Chondrocyte (in vitro differentiated cells): ENCODE results near the gene USHBP1. TPM values are rescaled to one million over a fixed set of nuclear protein-coding genes. Genes with fewer than 3 reads are reported as not detected.

Experiments
- DNase-seq: peaks from one replicate; pipeline ENCODE4 v3.0.0; 2021; ENCODE audit warnings: mixed read lengths, low spot score
- H3K27ac Mint-ChIP-seq: one replicate; pipeline ENCODE4 v1.8.0; 2021; ENCODE audit warnings: mild to moderate bottlenecking, moderate library complexity, mixed read lengths; ENCODE audit not compliant: unreplicated experiment
- H3K27me3 Mint-ChIP-seq: 2 replicates; pipeline ENCODE4 v1.8.0; 2021; ENCODE audit warnings: low read depth, mixed read lengths
- H3K36me3 Mint-ChIP-seq: 2 replicates; pipeline ENCODE4 v1.8.0; 2021; ENCODE audit warnings: low read depth, mixed read lengths
- H3K4me1 Mint-ChIP-seq: 2 replicates; pipeline ENCODE4 v1.8.0; 2021; ENCODE audit warnings: low read depth, mild to moderate bottlenecking, mixed read lengths
- H3K4me3 Mint-ChIP-seq: one replicate; pipeline ENCODE4 v1.8.0; 2021; ENCODE audit warnings: mild to moderate bottlenecking, moderate library complexity, mixed read lengths; ENCODE audit not compliant: unreplicated experiment
- H3K9me3 Mint-ChIP-seq: 2 replicates; pipeline ENCODE4 v1.8.0; 2021; ENCODE audit warnings: low read depth, mixed read lengths
- CTCF ChIP-seq: fragments of 200-600 bp; sonication (generic); IDR thresholded peaks from 2 replicates; pipeline ENCODE4 v1.5.0; 2021; ENCODE audit warnings: antibody characterized with exemption, mild to moderate bottlenecking, moderate library complexity
- total RNA-seq: library from RNA; stranded (reverse); gene quantifications from 3 replicates; pipeline ENCODE4 v1.2.1, GENCODE V29; 2021

The USHBP1 gene
- total RNA-seq, 1 donor from 2014 or later: not detected

GRCh38 chr19:17243830-17244617 is 20.5 kb downstream of the USHBP1 start:
- H3K27me3 Mint-ChIP-seq: no peaks in the 10 kb centered on the region
- H3K9me3 Mint-ChIP-seq: no peaks in the 10 kb centered on the region
- no peak for DNase-seq
- no peak for TF ChIP-seq CTCF
- no peaks in the 10 kb centered on the region for H3K36me3 Mint-ChIP-seq
- H3K4me1 Mint-ChIP-seq: peaks cover 48% of the 10 kb centered on the region
- peak overlapping the region; percentile 63 for H3K27ac Mint-ChIP-seq
- peak overlapping the region; percentile 90 for H3K4me3 Mint-ChIP-seq

- TF ChIP-seq CTCF: no peak
- Mint-ChIP-seq H3K27ac (peak overlapping the region; percentile 63), H3K27me3 (no peaks in the 10 kb centered on the region), H3K36me3 (no peaks in the 10 kb centered on the region), H3K4me1 (peaks cover 43% of the 10 kb centered on the region), H3K4me3 (peak overlapping the region; percentile 90), H3K9me3 (no peaks in the 10 kb centered on the region)
- DNase-seq: no peak
These were observed 21.2 kb downstream of the USHBP1 start for GRCh38 chr19:17243211-17243829.

GRCh38 chr19:17242431-17243208 is 21.9 kb downstream of the USHBP1 start:
- peaks cover 43% of the 10 kb centered on the region for H3K4me1 Mint-ChIP-seq
- no peaks in the 10 kb centered on the region for H3K9me3 Mint-ChIP-seq
- H3K36me3 Mint-ChIP-seq: peaks cover 4% of the 10 kb centered on the region
- DNase-seq: no peak
- peak overlapping the region; percentile 61 for H3K27ac Mint-ChIP-seq
- H3K27me3 Mint-ChIP-seq: no peaks in the 10 kb centered on the region
- peak overlapping the region; percentile 9 for H3K4me3 Mint-ChIP-seq
- TF ChIP-seq CTCF: no peak

- Mint-ChIP-seq H3K36me3 (peaks cover 4% of the 10 kb centered on the region), H3K27ac (no peak overlapping the region), H3K4me3 (no peak overlapping the region), H3K27me3 (no peaks in the 10 kb centered on the region), H3K9me3 (no peaks in the 10 kb centered on the region), H3K4me1 (peaks cover 28% of the 10 kb centered on the region)
- no peak for TF ChIP-seq CTCF
- DNase-seq: no peak
These were observed 23.6 kb downstream of the USHBP1 start for GRCh38 chr19:17240826-17241399.
